GM12892 (cell line): Measurements from ENCODE around the gene TM9SF3.

Experiments used
- DNase-seq: peaks from one replicate; pipeline ENCODE4 v3.0.0; 2011; ENCODE audit not compliant: insufficient read length
- FAIRE-seq: peaks from 2 replicates; lab custom pipeline; 2011; peaks lifted over from hg19 to GRCh38; lab: Jason Lieb, UNC
- POLR2A ChIP-seq: IDR thresholded peaks from 2 replicates; pipeline ENCODE4 v1.6.1; 2011; ENCODE audit warnings: low read depth, low read length, control low read depth
- POLR2AphosphoS5 ChIP-seq: IDR thresholded peaks from 2 replicates; pipeline ENCODE4 v1.6.1; 2011; ENCODE audit warnings: low read depth, low read length, control low read depth
- TAF1 ChIP-seq: IDR thresholded peaks from 2 replicates; pipeline ENCODE4 v1.6.1; 2011; ENCODE audit warnings: low read depth, mild to moderate bottlenecking, control low read depth, low read length, borderline replicate concordance

The TM9SF3 gene

DNA sequence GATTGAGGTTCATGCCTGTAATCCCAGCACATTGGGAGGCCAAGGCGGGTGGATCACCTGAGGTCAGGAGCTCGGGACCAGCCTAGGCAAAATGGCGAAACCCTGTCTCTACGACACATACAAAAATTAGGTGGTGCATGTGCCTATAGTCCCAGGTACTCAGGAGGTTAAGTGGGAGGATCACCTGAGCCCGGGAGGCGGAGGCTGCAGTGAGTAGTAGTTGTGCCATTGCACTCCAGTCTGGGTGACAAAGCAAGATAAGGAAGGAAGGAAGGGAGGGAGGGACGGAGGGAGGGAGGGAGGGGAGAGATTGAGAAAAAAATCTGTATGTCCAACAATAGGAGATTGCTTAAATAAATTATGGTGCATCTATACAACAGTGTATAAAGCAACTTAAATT lies 86.3 kb downstream of the TM9SF3 start:
- DNase-seq (no peak), FAIRE-seq (no peak)
- TF ChIP-seq POLR2A (no peak), POLR2AphosphoS5 (no peak), TAF1 (no peak)

- no peak for FAIRE-seq
Measured at GRCh38 chr10:96500050-96500449, 86.8 kb downstream of the TM9SF3 start.

GRCh38 chr10:96497391-96497790 lies 89.4 kb downstream of the TM9SF3 start:
- FAIRE-seq, result no peak
- no peak for DNase-seq
- TF ChIP-seq POLR2AphosphoS5, result no peak
- TF ChIP-seq TAF1, result no peak
- TF ChIP-seq POLR2A, result no peak

More at GRCh38 chr10:96500050-96500449, 86.8 kb downstream of the TM9SF3 start:
- DNase-seq, result no peak
- TF ChIP-seq TAF1 (no peak), POLR2AphosphoS5 (no peak), POLR2A (no peak)

DNA sequence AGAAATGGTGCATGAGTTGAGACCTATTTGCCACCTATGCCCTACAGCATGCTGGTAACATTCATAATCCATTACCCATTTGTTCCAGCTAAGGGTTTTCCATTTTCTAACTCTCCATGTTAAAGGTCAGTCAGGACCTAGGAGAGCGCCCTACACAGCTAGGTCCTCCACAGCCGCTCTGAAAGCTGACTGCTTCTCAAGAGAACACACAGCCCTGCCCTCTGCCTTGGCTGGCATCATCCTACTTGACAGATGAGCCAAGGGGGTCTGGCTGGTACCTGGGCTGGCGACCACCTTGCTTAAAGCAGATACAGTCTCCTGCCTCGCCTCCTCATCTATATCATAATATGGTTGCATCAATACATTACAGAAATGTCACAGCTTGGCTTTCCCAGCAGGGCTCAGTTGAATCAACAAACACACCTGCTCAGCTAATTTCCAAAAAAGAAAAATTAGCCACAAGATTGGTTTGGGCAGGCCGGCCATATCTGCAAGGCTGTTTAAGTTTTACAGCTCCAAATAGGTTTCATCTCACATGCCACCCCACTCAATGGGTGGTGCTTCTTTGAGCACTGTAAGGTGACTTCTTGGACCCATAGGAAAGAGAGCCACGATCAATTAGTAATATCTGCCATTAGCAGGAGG lies 90.4 kb downstream of the TM9SF3 start:
- no peak for DNase-seq
- TF ChIP-seq POLR2AphosphoS5 (no peak), POLR2A (no peak), TAF1 (no peak)
- FAIRE-seq, result no peak

- TF ChIP-seq POLR2AphosphoS5 (no peak), POLR2A (no peak), TAF1 (no peak)
- FAIRE-seq, result no peak
- DNase-seq, result no peak
Measured at GRCh38 chr10:96495544-96495943, 91.3 kb downstream of the TM9SF3 start.

DNA sequence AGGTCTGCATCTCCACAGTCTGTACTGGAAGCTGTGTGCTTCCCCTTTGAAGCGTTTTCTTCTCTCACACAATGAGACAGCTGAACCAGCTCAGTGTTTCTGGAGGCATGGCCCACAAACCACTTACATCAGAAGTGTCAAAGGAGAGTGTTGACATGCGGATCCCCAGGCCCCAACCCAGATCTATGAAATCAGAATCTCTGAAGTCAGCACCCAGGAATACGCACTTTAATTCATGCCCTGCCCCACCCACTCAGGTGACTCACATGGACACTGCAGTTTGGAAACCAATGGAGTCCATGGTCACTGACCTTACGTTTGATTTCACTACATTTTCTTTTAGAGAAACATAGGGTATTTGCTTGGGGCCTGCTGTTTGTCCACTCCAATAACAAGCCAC lies 92.1 kb downstream of the TM9SF3 start:
- DNase-seq (no peak), FAIRE-seq (no peak)
- TF ChIP-seq POLR2AphosphoS5, result no peak
- no peak for TF ChIP-seq POLR2A
- no peak for TF ChIP-seq TAF1

DNA sequence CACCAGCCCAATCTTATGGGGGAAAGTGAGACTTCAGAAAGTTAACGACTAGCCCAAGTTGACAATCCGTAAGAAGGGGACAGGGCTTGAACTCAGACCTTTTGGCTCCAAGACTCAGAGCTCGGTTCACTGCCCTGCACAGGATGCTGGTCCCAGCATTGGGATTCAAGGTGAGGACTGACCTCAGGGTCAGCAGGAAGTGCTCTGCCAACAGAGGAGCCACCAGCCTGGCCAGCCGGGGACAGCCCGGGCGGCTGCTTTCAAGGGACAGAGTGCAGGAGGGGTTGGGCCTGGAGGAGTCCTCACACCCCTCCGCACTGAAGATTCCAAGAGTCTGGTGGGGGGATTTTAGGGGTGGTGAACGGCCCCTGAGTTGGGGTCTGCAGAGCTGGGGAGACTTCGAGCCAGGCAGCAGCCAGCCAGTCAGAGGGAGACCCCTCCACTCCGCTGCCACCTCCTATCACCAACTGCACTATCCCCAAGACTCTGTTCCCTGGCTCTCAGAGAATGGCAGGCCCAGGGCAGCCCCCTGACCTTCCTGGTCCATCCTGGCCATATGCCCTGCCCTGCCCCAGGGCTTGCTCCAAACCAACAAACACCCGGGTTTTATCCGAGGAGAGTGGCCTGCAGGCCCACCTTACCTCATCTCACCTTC lies 92.8 kb downstream of the TM9SF3 start:
- FAIRE-seq, result no peak
- DNase-seq, result no peak
- TF ChIP-seq POLR2AphosphoS5 (no peak), TAF1 (no peak), POLR2A (no peak)

DNA sequence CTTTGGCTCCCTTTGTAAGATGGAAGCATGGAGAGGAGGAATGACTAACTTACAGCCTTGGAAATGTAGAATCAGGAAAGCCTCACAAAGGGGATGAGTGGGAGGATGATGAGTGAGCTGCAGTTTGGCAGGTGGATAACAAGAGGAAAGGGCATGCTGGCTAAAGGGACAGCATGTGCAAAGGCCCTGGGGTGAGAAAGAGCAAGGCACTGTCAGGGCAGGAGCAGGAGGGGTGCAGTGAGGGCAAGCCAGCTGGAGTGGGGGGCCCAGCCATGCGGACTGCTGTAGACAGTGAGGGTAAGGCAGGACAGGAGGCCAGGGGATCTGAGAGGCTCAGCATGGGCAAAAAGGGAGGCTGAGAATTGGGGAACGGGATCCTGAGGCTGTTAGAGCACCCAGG lies 93.6 kb downstream of the TM9SF3 start:
- DNase-seq, result no peak
- TF ChIP-seq TAF1 (no peak), POLR2A (no peak), POLR2AphosphoS5 (no peak)
- FAIRE-seq, result no peak

- FAIRE-seq (no peak), DNase-seq (no peak)
- TF ChIP-seq POLR2AphosphoS5 (no peak), TAF1 (no peak), POLR2A (no peak)
Measured at GRCh38 chr10:96491303-96491702, 95.5 kb downstream of the TM9SF3 start.

- no peak for DNase-seq
- FAIRE-seq, result no peak
- TF ChIP-seq POLR2A, result no peak
- TF ChIP-seq TAF1, result no peak
- no peak for TF ChIP-seq POLR2AphosphoS5
Measured at GRCh38 chr10:96488161-96488935, 98.5 kb downstream of the TM9SF3 start.

- FAIRE-seq (no peak), DNase-seq (no peak)
Measured at GRCh38 chr10:96482815-96483588, 103.8 kb downstream of the TM9SF3 start.

GRCh38 chr10:96478355-96478754 lies 108.5 kb downstream of the TM9SF3 start:
- TF ChIP-seq TAF1, result no peak
- TF ChIP-seq POLR2A, result no peak
- TF ChIP-seq POLR2AphosphoS5, result no peak
- DNase-seq (no peak), FAIRE-seq (no peak)

More at GRCh38 chr10:96482815-96483588, 103.8 kb downstream of the TM9SF3 start:
- no peak for TF ChIP-seq POLR2A
- TF ChIP-seq TAF1, result no peak
- TF ChIP-seq POLR2AphosphoS5, result no peak
